Activated B cell treated with CpG ODN at 0.5 μM for 24 hours (primary cell): ENCODE data around the gene KCTD1. TPM values are rescaled to one million over a fixed set of nuclear protein-coding genes. Genes with fewer than 3 reads are reported as not detected.

Source experiments
- ATAC-seq: fragments of 200-7000 bp; cut with Tn5 transposase; one replicate; pipeline ENCODE4 v1.10.0; 2021; ENCODE audit warnings: low read depth, mild to moderate bottlenecking, moderate library complexity
- CTCF ChIA-PET: fragments of 350-600 bp; sonication (Branson Sonifier 250); formaldehyde crosslinking; loops from one replicate; lab custom pipeline; 2021; ENCODE audit warnings: antibody characterized with exemption; lab: Charles Lee
- POLR2A ChIA-PET: fragments of 350-600 bp; sonication (Branson Sonifier 250); formaldehyde crosslinking; loops from one replicate; lab custom pipeline; 2021; ENCODE audit warnings: antibody characterized with exemption; lab: Charles Lee
- DNase-seq: peaks from one replicate; pipeline ENCODE4 v3.0.0; 2022
- H3K27ac Mint-ChIP-seq: one replicate; pipeline ENCODE4 v1.8.0; 2020; ENCODE audit warnings: mixed read lengths
- H3K27me3 Mint-ChIP-seq: one replicate; pipeline ENCODE4 v1.8.0; 2021; ENCODE audit warnings: mixed read lengths
- H3K36me3 Mint-ChIP-seq: one replicate; pipeline ENCODE4 v1.8.0; 2021; ENCODE audit warnings: low read depth, mixed read lengths
- H3K4me1 Mint-ChIP-seq: one replicate; pipeline ENCODE4 v1.8.0; 2021; ENCODE audit warnings: mixed read lengths
- H3K4me3 Mint-ChIP-seq: one replicate; pipeline ENCODE4 v1.8.0; 2020; ENCODE audit warnings: mild to moderate bottlenecking, mixed read lengths
- H3K9me3 Mint-ChIP-seq: one replicate; pipeline ENCODE4 v1.8.0; 2020; ENCODE audit warnings: mixed read lengths
- intact Hi-C: fragments of 100-400 bp; cut with micrococcal nuclease; formaldehyde crosslinking; loops from one replicate; pipeline ENCODE4 v1.15.1; 2024
- total RNA-seq: library from RNA; stranded (reverse); gene quantifications from 2 replicates; pipeline ENCODE4 v1.2.3, GENCODE V29; 2022
- TF ChIP-seq, protein P1 (sequence below): fragments of 200-600 bp; IDR thresholded peaks from one replicate; pipeline ENCODE4 v1.8.0; 2022; ENCODE audit warnings: antibody characterized with exemption, mild to moderate bottlenecking

The KCTD1 gene
- total RNA-seq, 1 donor from 2014 or later, result 4.9 TPM

- no peaks in the 10 kb centered on the region for H3K9me3 Mint-ChIP-seq
- H3K4me1 Mint-ChIP-seq, result no peaks in the 10 kb centered on the region
- H3K27ac Mint-ChIP-seq, result no peak overlapping the region
- H3K4me3 Mint-ChIP-seq, result no peak overlapping the region
- POLR2A ChIA-PET, result no interaction called here
- DNase-seq (no peak), ATAC-seq (no peak)
- TF ChIP-seq, protein P1, sequence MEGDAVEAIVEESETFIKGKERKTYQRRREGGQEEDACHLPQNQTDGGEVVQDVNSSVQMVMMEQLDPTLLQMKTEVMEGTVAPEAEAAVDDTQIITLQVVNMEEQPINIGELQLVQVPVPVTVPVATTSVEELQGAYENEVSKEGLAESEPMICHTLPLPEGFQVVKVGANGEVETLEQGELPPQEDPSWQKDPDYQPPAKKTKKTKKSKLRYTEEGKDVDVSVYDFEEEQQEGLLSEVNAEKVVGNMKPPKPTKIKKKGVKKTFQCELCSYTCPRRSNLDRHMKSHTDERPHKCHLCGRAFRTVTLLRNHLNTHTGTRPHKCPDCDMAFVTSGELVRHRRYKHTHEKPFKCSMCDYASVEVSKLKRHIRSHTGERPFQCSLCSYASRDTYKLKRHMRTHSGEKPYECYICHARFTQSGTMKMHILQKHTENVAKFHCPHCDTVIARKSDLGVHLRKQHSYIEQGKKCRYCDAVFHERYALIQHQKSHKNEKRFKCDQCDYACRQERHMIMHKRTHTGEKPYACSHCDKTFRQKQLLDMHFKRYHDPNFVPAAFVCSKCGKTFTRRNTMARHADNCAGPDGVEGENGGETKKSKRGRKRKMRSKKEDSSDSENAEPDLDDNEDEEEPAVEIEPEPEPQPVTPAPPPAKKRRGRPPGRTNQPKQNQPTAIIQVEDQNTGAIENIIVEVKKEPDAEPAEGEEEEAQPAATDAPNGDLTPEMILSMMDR, result no peak
- H3K27me3 Mint-ChIP-seq, result no peaks in the 10 kb centered on the region
- intact Hi-C loops, result no loop called here
- CTCF ChIA-PET, result no interaction called here
- no peaks in the 10 kb centered on the region for H3K36me3 Mint-ChIP-seq
These were observed 126.8 kb downstream of the KCTD1 start for GRCh38 chr18:26421503-26421902.

DNA sequence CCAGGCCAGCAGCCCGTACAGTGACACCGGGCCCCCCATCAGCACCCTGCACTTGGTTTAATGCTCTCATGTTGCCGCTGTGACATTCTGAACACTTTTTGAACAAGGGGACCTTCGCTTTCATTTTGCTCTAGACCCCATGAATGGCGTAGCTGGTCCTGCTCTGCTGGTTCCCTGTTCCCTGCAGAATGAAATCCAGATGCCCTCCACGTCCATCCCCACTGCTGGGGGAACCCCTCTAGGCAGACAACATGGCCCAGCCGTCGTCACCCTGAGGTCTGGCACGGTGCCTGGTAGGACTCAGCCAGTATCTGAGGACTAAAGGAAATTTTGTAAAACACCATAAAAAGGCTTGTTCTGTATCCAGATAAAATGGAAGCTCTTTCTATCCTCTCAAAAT lies 128.6 kb downstream of the KCTD1 start:
- DNase-seq (no peak), ATAC-seq (no peak)
- Mint-ChIP-seq H3K27ac (no peak overlapping the region), H3K9me3 (no peaks in the 10 kb centered on the region), H3K4me1 (no peaks in the 10 kb centered on the region), H3K27me3 (no peaks in the 10 kb centered on the region), H3K4me3 (no peak overlapping the region), H3K36me3 (no peaks in the 10 kb centered on the region)
- intact Hi-C loops, result no loop called here
- POLR2A ChIA-PET, result no interaction called here
- CTCF ChIA-PET, result no interaction called here
- TF ChIP-seq, protein P1, result no peak

- intact Hi-C loops, result no loop called here
- Mint-ChIP-seq H3K4me1 (no peaks in the 10 kb centered on the region), H3K27ac (no peak overlapping the region), H3K36me3 (no peaks in the 10 kb centered on the region), H3K9me3 (no peaks in the 10 kb centered on the region), H3K27me3 (no peaks in the 10 kb centered on the region), H3K4me3 (no peak overlapping the region)
- POLR2A ChIA-PET, result no interaction called here
- CTCF ChIA-PET, result no interaction called here
- ATAC-seq (no peak), DNase-seq (no peak)
- TF ChIP-seq, protein P1, result no peak
These were observed 130.1 kb downstream of the KCTD1 start for GRCh38 chr18:26418225-26418624.

DNA sequence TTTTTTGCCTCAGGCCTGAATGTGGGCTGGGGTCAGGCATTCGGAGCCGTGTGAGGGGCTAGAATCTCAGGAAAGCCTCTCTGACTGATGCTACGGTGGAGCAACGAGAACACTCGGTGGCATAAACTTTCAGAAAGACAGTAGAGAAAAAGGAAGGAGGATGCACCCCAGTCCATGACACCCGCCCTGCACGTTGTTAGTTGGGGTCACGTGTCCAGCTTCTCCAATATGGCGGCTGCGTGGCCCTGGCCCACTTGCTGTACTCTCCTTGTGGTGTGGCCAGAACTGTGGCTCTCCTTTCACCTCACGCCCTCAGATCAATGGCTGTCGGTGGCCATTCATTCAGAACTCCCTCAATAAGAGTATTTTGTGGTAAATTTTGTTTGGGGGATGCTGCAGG lies 131.2 kb downstream of the KCTD1 start:
- no peak for ATAC-seq
- Mint-ChIP-seq H3K36me3 (no peaks in the 10 kb centered on the region), H3K4me3 (no peak overlapping the region), H3K27ac (no peak overlapping the region), H3K4me1 (no peaks in the 10 kb centered on the region), H3K27me3 (no peaks in the 10 kb centered on the region), H3K9me3 (no peaks in the 10 kb centered on the region)
- TF ChIP-seq, protein P1, result no peak
- DNase-seq, result no peak
- POLR2A ChIA-PET, result no interaction called here
- CTCF ChIA-PET, result no interaction called here
- intact Hi-C loops, result no loop called here

- ATAC-seq (no peak), DNase-seq (no peak)
- Mint-ChIP-seq H3K36me3 (no peaks in the 10 kb centered on the region), H3K27ac (no peak overlapping the region), H3K4me3 (no peak overlapping the region), H3K27me3 (no peaks in the 10 kb centered on the region), H3K4me1 (no peaks in the 10 kb centered on the region), H3K9me3 (no peaks in the 10 kb centered on the region)
- intact Hi-C loops, result no loop called here
- TF ChIP-seq, protein P1, result no peak
- CTCF ChIA-PET, result no interaction called here
- POLR2A ChIA-PET, result no interaction called here
These were observed 131.7 kb downstream of the KCTD1 start for GRCh38 chr18:26416652-26417150.
